ENCODE data around the gene SHD. TPM values are rescaled to one million over a fixed set of nuclear protein-coding genes. Genes with fewer than 3 reads are reported as not detected.
"Not testable (repeated sequence)": the region's sequence is repeated elsewhere in the genome, so short reads cannot be mapped to it uniquely, and the experiment has no call there.

SHD gene
- total RNA-seq, 1 donor from 2014 or later = not detected

GRCh38 chr19:4318460-4318859, 39.4 kb downstream of the SHD start:
- intact Hi-C loops (cut with DNase I) = no loop called here
- ATAC-seq = no peak

GRCh38 chr19:4319067-4319718, 40.1 kb downstream of the SHD start:
- intact Hi-C loops (cut with DNase I) = no loop called here
- no peak for ATAC-seq

More at GRCh38 chr19:4318460-4318859, 39.4 kb downstream of the SHD start:
- no peak for DNase-seq (ENCODE audit: missing footprints)

GRCh38 chr19:4320419-4320818, 41.4 kb downstream of the SHD start:
- intact Hi-C loops (cut with DNase I) = no loop called here
- ATAC-seq = no peak
- no peak for DNase-seq (ENCODE audit: missing footprints)

More at GRCh38 chr19:4319067-4319718, 40.1 kb downstream of the SHD start:
- no peak for DNase-seq (ENCODE audit: missing footprints)

- no peak for DNase-seq (ENCODE audit: missing footprints)
- ATAC-seq = no peak
- intact Hi-C loops (cut with DNase I) = no loop called here
Observed at GRCh38 chr19:4322942-4323665, 44.0 kb downstream of the SHD start.

GRCh38 chr19:4323692-4324091, 44.6 kb downstream of the SHD start:
- ATAC-seq = no peak
- no peak for DNase-seq (ENCODE audit: missing footprints)
- intact Hi-C loops (cut with DNase I) = no loop called here

- ATAC-seq (no peak), DNase-seq (ENCODE audit: missing footprints) (no peak)
- intact Hi-C loops (cut with DNase I) = no loop called here
Observed at GRCh38 chr19:4324228-4324627, 45.2 kb downstream of the SHD start.

GRCh38 chr19:4326215-4326836, 47.3 kb downstream of the SHD start:
- DNase-seq (ENCODE audit: missing footprints) (no peak), ATAC-seq (no peak)
- intact Hi-C loops (cut with DNase I) = no loop called here

- DNase-seq (ENCODE audit: missing footprints) (no peak), ATAC-seq (no peak)
- intact Hi-C loops (cut with DNase I) = no loop called here
Observed at GRCh38 chr19:4326837-4327251, 47.8 kb downstream of the SHD start.

- ATAC-seq (peak; percentile 40), DNase-seq (ENCODE audit: missing footprints) (peak; percentile 88)
- intact Hi-C loops (cut with DNase I) = no loop called here
Observed at GRCh38 chr19:4327252-4327876, 48.3 kb downstream of the SHD start.

- DNase-seq (ENCODE audit: missing footprints) (no peak), ATAC-seq (no peak)
- intact Hi-C loops (cut with DNase I) = loop anchor here (1.0 kb wide), 2 partner anchors 15 to 74 kb away; partner anchors contain the start of genes CHAF1A and MPND
Observed at GRCh38 chr19:4327877-4328242, 48.8 kb downstream of the SHD start.

GRCh38 chr19:4328243-4328990, 49.4 kb downstream of the SHD start:
- peak; percentile 96 for DNase-seq (ENCODE audit: missing footprints)
- peak; percentile 94 for ATAC-seq
- intact Hi-C loops (cut with DNase I) = loop anchor here (1.0 kb wide), 2 partner anchors 15 to 74 kb away; partner anchors contain the start of genes CHAF1A and MPND

- ATAC-seq; DNase-seq (ENCODE audit: missing footprints): not testable (repeated sequence)
- intact Hi-C loops (cut with DNase I) = loop anchor here (1.0 kb wide), 2 partner anchors 14 to 73 kb away; partner anchors contain the start of genes CHAF1A and MPND
Observed at GRCh38 chr19:4328991-4329681, 50.1 kb downstream of the SHD start.

GRCh38 chr19:4329858-4330257, 50.8 kb downstream of the SHD start:
- intact Hi-C loops (cut with DNase I) = no loop called here
- DNase-seq (ENCODE audit: missing footprints) (no peak), ATAC-seq (no peak)

GRCh38 chr19:4334929-4335570, 56.0 kb downstream of the SHD start:
- ATAC-seq (no peak), DNase-seq (ENCODE audit: missing footprints) (no peak)
- intact Hi-C loops (cut with DNase I) = no loop called here

GRCh38 chr19:4337906-4338440, 58.9 kb downstream of the SHD start:
- intact Hi-C loops (cut with DNase I) = no loop called here
- ATAC-seq = no peak
- DNase-seq (ENCODE audit: missing footprints) = no peak

- ATAC-seq = no peak
- intact Hi-C loops (cut with DNase I) = no loop called here
- peak; percentile 11 for DNase-seq (ENCODE audit: missing footprints)
Observed at GRCh38 chr19:4338441-4339355, 59.6 kb downstream of the SHD start, which contains the start of gene STAP2. Gene STAP2 (minus strand): TSS chr19:4338827. CDS start chr19:4338753, 74 bp downstream.
